Testis (tissue), 3 donors: ENCODE data around the gene RPAP2. TPM values are rescaled to one million over a fixed set of nuclear protein-coding genes. Genes with fewer than 3 reads are reported as not detected.

ENCODE experiments used
- DNase-seq: peaks from one replicate; pipeline ENCODE4 v3.0.0-alpha.2; 2019
- H3K27ac ChIP-seq, 2 donors: fragments of 200-600 bp; sonication (generic); one replicate each; pipeline ENCODE4 v1.5.1; 2019
- H3K27me3 ChIP-seq: fragments of 200-600 bp; sonication (generic); one replicate; pipeline ENCODE4 v1.5.1; 2019
- H3K36me3 ChIP-seq: fragments of 200-600 bp; sonication (generic); one replicate; pipeline ENCODE4 v1.5.1; 2017; ENCODE audit warnings: low read depth; ENCODE audit errors: missing control alignments
- H3K4me1 ChIP-seq: fragments of 200-600 bp; sonication (generic); one replicate; pipeline ENCODE4 v1.5.1; 2019
- H3K4me3 ChIP-seq, 2 donors: fragments of 200-600 bp; sonication (generic); one replicate each; pipeline ENCODE4 v1.5.1; 2017 to 2019
- H3K9me3 ChIP-seq: fragments of 200-600 bp; sonication (generic); one replicate; pipeline ENCODE4 v1.5.1; 2017
- POLR2A ChIP-seq: fragments of 450-650 bp; IDR thresholded peaks from one replicate; pipeline ENCODE4 v1.6.1; 2017; ENCODE audit warnings: antibody characterized with exemption, mild to moderate bottlenecking, moderate library complexity
- WGBS, 2 donors: methylation state at CpG; one replicate each; pipeline ENCODE4 v1.1.5; 2018; 5-methylcytosine and 5-hydroxymethylcytosine counted together
- intact Hi-C: fragments of 100-400 bp; cut with DNase I; formaldehyde crosslinking; loops from one replicate; pipeline ENCODE4 v1.15.1; 2023; ENCODE audit warnings: low total_unique reads
- polyA plus RNA-seq: library from polyadenylated mRNA; stranded (reverse); fragments of 350-450 nt; fragmentation: Illumina TruSeq; extraction: RNeasy Lipid Tissue Mini Kit (QIAGEN cat#74804); gene quantifications from one replicate; pipeline ENCODE4 v1.2.3, GENCODE V29; 2014; ENCODE audit warnings: low read depth, low replicate concordance; ENCODE audit not compliant: insufficient read depth
- total RNA-seq, 2 donors: library from RNA; depleted of rRNA; stranded (reverse); fragments of >200 nt; gene quantifications; one replicate each; pipeline ENCODE4 v1.2.3, GENCODE V29; 2016
- TF ChIP-seq, protein P1 (sequence below), 3 experiments: fragments of 450-650 bp in 2 of 3; fragments of 200-600 bp in 1 of 3; sonication (generic) in 1 of 3; IDR thresholded peaks; one replicate each; pipeline ENCODE4 v1.5.1; 2016 to 2019; ENCODE audit warnings: antibody characterized with exemption in 3 of 3, mild to moderate bottlenecking in 2 of 3, moderate library complexity in 1 of 3

Gene RPAP2
- total and polyA plus RNA-seq, 3 donors from 2014 or later: 5.8 to 14.5 (median 6.1) TPM

GRCh38 chr1:92409946-92410549 is 111.2 kb downstream of the RPAP2 start:
- intact Hi-C loops: no loop called here
- Histone ChIP-seq H3K9me3 (no peaks in the 10 kb centered on the region), H3K27me3 (no peaks in the 10 kb centered on the region), H3K4me3 (no peak overlapping the region), H3K4me1 (no peaks in the 10 kb centered on the region), H3K36me3 (no peaks in the 10 kb centered on the region), H3K27ac (no peak overlapping the region)
- no peak for TF ChIP-seq POLR2A
- TF ChIP-seq, protein P1, sequence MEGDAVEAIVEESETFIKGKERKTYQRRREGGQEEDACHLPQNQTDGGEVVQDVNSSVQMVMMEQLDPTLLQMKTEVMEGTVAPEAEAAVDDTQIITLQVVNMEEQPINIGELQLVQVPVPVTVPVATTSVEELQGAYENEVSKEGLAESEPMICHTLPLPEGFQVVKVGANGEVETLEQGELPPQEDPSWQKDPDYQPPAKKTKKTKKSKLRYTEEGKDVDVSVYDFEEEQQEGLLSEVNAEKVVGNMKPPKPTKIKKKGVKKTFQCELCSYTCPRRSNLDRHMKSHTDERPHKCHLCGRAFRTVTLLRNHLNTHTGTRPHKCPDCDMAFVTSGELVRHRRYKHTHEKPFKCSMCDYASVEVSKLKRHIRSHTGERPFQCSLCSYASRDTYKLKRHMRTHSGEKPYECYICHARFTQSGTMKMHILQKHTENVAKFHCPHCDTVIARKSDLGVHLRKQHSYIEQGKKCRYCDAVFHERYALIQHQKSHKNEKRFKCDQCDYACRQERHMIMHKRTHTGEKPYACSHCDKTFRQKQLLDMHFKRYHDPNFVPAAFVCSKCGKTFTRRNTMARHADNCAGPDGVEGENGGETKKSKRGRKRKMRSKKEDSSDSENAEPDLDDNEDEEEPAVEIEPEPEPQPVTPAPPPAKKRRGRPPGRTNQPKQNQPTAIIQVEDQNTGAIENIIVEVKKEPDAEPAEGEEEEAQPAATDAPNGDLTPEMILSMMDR (IDR thresholded peaks at IDR 0.05): no peak
- no peak for DNase-seq
- 76 to 81% methylated on average over 4 of the region's 4 CpGs for WGBS, 2 donors

- TF ChIP-seq POLR2A: no peak
- TF ChIP-seq, protein P1 (IDR thresholded peaks at IDR 0.05): no peak
- Histone ChIP-seq H3K36me3 (no peaks in the 10 kb centered on the region), H3K27me3 (no peaks in the 10 kb centered on the region), H3K9me3 (no peaks in the 10 kb centered on the region), H3K4me1 (no peaks in the 10 kb centered on the region), H3K4me3 (no peak overlapping the region), H3K27ac (no peak overlapping the region)
- DNase-seq: no peak
- WGBS, 2 donors: 46 to 54% methylated on average over 3 of the region's 3 CpGs
- intact Hi-C loops: no loop called here
Measured at GRCh38 chr1:92410706-92411105, 111.8 kb downstream of the RPAP2 start.

GRCh38 chr1:92411511-92411910 is 112.7 kb downstream of the RPAP2 start:
- no peak overlapping the region for H3K27ac ChIP-seq
- H3K36me3 ChIP-seq: no peaks in the 10 kb centered on the region
- 88 to 96% methylated on average over 1 of the region's 1 CpG for WGBS, 2 donors
- H3K4me1 ChIP-seq: no peaks in the 10 kb centered on the region
- H3K4me3 ChIP-seq: no peak overlapping the region
- TF ChIP-seq, protein P1 (IDR thresholded peaks at IDR 0.05): no peak
- TF ChIP-seq POLR2A: no peak
- H3K27me3 ChIP-seq: no peaks in the 10 kb centered on the region
- DNase-seq: no peak
- intact Hi-C loops: no loop called here
- no peaks in the 10 kb centered on the region for H3K9me3 ChIP-seq

DNA sequence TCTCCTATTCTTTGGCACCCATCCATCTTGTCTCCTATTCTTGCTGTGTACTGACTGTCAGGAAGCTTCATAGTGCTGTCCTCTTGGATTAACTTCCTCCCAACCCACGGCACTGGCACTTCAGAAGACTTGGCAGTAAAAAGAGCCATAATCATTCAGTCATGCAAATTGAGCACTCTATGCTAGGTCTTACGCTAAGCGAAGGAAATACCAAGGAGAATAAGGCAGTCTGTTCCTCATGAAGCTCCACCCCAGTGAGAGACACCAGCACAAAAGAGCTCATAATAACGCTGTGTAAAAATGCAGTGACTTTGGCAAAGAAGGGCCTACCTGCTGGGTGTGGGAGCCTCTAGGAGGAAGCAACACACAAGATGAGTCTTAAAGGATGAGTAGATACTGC is 120.8 kb downstream of the RPAP2 start:
- Histone ChIP-seq H3K9me3 (no peaks in the 10 kb centered on the region), H3K4me3 (no peak overlapping the region), H3K36me3 (no peaks in the 10 kb centered on the region), H3K27ac (no peak overlapping the region), H3K27me3 (no peaks in the 10 kb centered on the region), H3K4me1 (no peaks in the 10 kb centered on the region)
- WGBS, 2 donors: 68 to 69% methylated on average over 4 of the region's 4 CpGs
- DNase-seq: no peak
- intact Hi-C loops: no loop called here
- no peak for TF ChIP-seq POLR2A
- TF ChIP-seq, protein P1 (IDR thresholded peaks at IDR 0.05): no peak

DNA sequence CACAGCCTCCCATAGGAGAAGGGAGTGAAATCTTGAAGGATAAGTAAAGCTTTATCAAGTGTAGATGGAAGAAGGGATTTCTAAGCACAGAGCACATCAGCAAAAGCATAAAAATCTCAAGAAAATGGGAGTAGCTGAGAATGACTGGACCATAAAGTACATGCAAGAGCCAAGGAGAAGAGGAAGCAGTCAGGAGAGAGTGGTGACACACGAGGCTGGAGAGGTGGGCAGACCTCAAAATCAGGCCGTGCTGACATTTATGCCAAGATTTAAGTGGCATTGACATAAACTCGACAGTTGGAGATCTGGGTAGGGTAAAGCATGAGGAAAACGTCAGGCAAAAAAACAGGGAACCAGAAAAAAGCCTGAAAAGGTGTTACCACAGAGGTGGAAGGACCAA is 125.5 kb downstream of the RPAP2 start:
- H3K36me3 ChIP-seq: no peaks in the 10 kb centered on the region
- intact Hi-C loops: no loop called here
- no peak overlapping the region for H3K27ac ChIP-seq
- TF ChIP-seq, protein P1 (IDR thresholded peaks at IDR 0.05): no peak
- TF ChIP-seq POLR2A: no peak
- no peak for DNase-seq
- no peaks in the 10 kb centered on the region for H3K4me1 ChIP-seq
- H3K9me3 ChIP-seq: no peaks in the 10 kb centered on the region
- H3K4me3 ChIP-seq: no peak overlapping the region
- H3K27me3 ChIP-seq: no peaks in the 10 kb centered on the region
- 35 to 37% methylated on average over 4 of the region's 4 CpGs for WGBS, 2 donors
